Thoracic aorta (tissue), 2 donors: ENCODE data around the gene ECSIT. TPM values are rescaled to one million over a fixed set of nuclear protein-coding genes. Genes with fewer than 3 reads are reported as not detected.

Experiments
- ATAC-seq: fragments of 150-250 bp; one replicate; pipeline ENCODE4 v1.8.0; 2017; ENCODE audit warnings: low read depth; ENCODE audit not compliant: insufficient number of reproducible peaks, low FRiP score
- DNase-seq: peaks from one replicate; pipeline ENCODE4 v3.0.0-alpha.2; 2020; ENCODE audit warnings: low spot score
- H3K27ac ChIP-seq, 2 donors: fragments of 200-600 bp; sonication (generic); 1 replicate in 1 of 2; 2 replicates in 1 of 2; pipeline ENCODE4 v1.5.1; 2016; ENCODE audit warnings: mild to moderate bottlenecking in 2 of 2, moderate library complexity in 2 of 2
- H3K27me3 ChIP-seq: fragments of 200-600 bp; sonication (generic); replicated peaks from 2 replicates; pipeline ENCODE4 v1.6.0; 2016; ENCODE audit warnings: mild to moderate bottlenecking; ENCODE audit not compliant: insufficient read depth
- H3K36me3 ChIP-seq: fragments of 200-600 bp; sonication (generic); one replicate; pipeline ENCODE4 v1.5.1; 2016
- H3K4me1 ChIP-seq, 2 donors: fragments of 200-600 bp; sonication (generic); 1 replicate in 1 of 2; 2 replicates in 1 of 2; pipeline versions ENCODE4 v1.5.1 to v1.6.0; 2016; ENCODE audit warnings: low read depth in 2 of 2, mild to moderate bottlenecking in 1 of 2; ENCODE audit not compliant: control insufficient read depth in 1 of 2
- H3K4me3 ChIP-seq: fragments of 200-600 bp; sonication (generic); 2 replicates; pipeline ENCODE4 v1.5.1; 2016; ENCODE audit warnings: mild to moderate bottlenecking
- H3K9me3 ChIP-seq: fragments of 200-600 bp; sonication (generic); 2 replicates; pipeline ENCODE4 v1.5.1; 2016
- CTCF ChIP-seq: fragments of 200-600 bp; sonication (generic); IDR thresholded peaks from one replicate; pipeline ENCODE4 v1.5.1; 2019; ENCODE audit warnings: antibody characterized with exemption
- total RNA-seq, 2 donors: library from RNA; depleted of rRNA; stranded (reverse); fragments of >200 nt; gene quantifications; one replicate each; pipeline versions ENCODE4 v1.1.0 to v1.2.3, GENCODE V29; 2016

Gene ECSIT
- total RNA-seq, 2 donors from 2014 or later: 40.4 to 44.1 TPM

- ATAC-seq (no peak), DNase-seq (no peak)
- Histone ChIP-seq H3K36me3 (peaks cover 51% of the 10 kb centered on the region), H3K9me3 (no peaks in the 10 kb centered on the region), H3K4me1 (peaks cover 2 to 10% of the 10 kb centered on the region in 2 donors), H3K4me3 (no peak overlapping the region), H3K27ac (peak overlapping the region in 1 of 2 donors; percentile 65), H3K27me3 (no peaks in the 10 kb centered on the region)
- no peak for TF ChIP-seq CTCF
Observed at GRCh38 chr19:11552666-11553372, 23.9 kb upstream of the ECSIT start.

GRCh38 chr19:11551603-11552235 lies 22.8 kb upstream of the ECSIT start:
- Histone ChIP-seq H3K27ac (peak overlapping the region in 1 of 2 donors; percentile 65), H3K27me3 (no peaks in the 10 kb centered on the region), H3K36me3 (peaks cover 62% of the 10 kb centered on the region), H3K9me3 (no peaks in the 10 kb centered on the region), H3K4me3 (peak overlapping the region; percentile 10), H3K4me1 (peaks cover 0 to 2% of the 10 kb centered on the region in 2 donors)
- TF ChIP-seq CTCF: no peak
- ATAC-seq (no peak), DNase-seq (no peak)

- Histone ChIP-seq H3K27me3 (no peaks in the 10 kb centered on the region), H3K36me3 (peaks cover 72% of the 10 kb centered on the region), H3K4me1 (no peaks in the 10 kb centered on the region), H3K4me3 (no peak overlapping the region), H3K9me3 (no peaks in the 10 kb centered on the region), H3K27ac (peak overlapping the region in 1 of 2 donors; percentile 65)
- no peak for TF ChIP-seq CTCF
- ATAC-seq (no peak), DNase-seq (no peak)
Observed at GRCh38 chr19:11550265-11550664, 21.3 kb upstream of the ECSIT start.

GRCh38 chr19:11549386-11549953 lies 20.5 kb upstream of the ECSIT start:
- H3K27me3 ChIP-seq: no peaks in the 10 kb centered on the region
- no peak overlapping the region for H3K27ac ChIP-seq
- no peak for DNase-seq
- no peak for ATAC-seq
- no peak overlapping the region for H3K4me3 ChIP-seq
- H3K9me3 ChIP-seq: no peaks in the 10 kb centered on the region
- peaks cover 0 to 7% of the 10 kb centered on the region in 2 donors for H3K4me1 ChIP-seq
- no peak for TF ChIP-seq CTCF
- H3K36me3 ChIP-seq: peaks cover 73% of the 10 kb centered on the region

GRCh38 chr19:11547929-11548700 lies 19.2 kb upstream of the ECSIT start:
- no peak for TF ChIP-seq CTCF
- no peak for DNase-seq
- Histone ChIP-seq H3K4me3 (no peak overlapping the region), H3K27ac (no peak overlapping the region), H3K27me3 (no peaks in the 10 kb centered on the region), H3K36me3 (peaks cover 70% of the 10 kb centered on the region), H3K9me3 (no peaks in the 10 kb centered on the region), H3K4me1 (peaks cover 0 to 17% of the 10 kb centered on the region in 2 donors)
- no peak for ATAC-seq
